ENCODE data around the gene TMEM132D.

The TMEM132D gene

GRCh38 chr12:129351481-129351880 is 552.3 kb downstream of the TMEM132D start:
- TF ChIP-seq GATA2 (IDR thresholded peaks at IDR 0.05; ENCODE audit: low read depth, low read length) (no peak), GATA3 (IDR thresholded peaks at IDR 0.05; ENCODE audit: low read depth, low read length) (no peak)

GRCh38 chr12:129339336-129339735 is 564.5 kb downstream of the TMEM132D start:
- TF ChIP-seq GATA2 (IDR thresholded peaks at IDR 0.05; ENCODE audit: low read depth, low read length), result no peak
- TF ChIP-seq GATA3 (IDR thresholded peaks at IDR 0.05; ENCODE audit: low read depth, low read length), result no peak

DNA sequence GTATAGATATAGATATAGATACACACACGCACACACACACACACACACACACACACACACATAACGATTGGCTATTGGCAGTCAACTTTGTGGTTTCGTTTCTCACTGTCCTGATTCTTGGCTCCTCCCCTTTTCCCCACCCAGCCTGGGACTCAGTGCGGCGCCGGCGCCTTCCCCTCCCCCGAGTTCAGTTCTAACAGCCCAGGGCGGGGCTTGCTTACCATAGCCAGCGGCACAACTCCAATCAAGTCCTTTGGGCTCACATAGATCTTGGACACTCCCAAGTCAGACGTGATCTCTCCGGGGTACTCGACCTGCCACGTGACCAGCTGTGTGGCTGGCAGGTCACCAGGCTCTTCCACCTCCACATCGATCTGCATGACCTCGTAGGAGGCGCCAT is 566.4 kb downstream of the TMEM132D start:
- TF ChIP-seq GATA3 (IDR thresholded peaks at IDR 0.05; ENCODE audit: low read depth, low read length) (no peak), GATA2 (IDR thresholded peaks at IDR 0.05; ENCODE audit: low read depth, low read length) (no peak)

DNA sequence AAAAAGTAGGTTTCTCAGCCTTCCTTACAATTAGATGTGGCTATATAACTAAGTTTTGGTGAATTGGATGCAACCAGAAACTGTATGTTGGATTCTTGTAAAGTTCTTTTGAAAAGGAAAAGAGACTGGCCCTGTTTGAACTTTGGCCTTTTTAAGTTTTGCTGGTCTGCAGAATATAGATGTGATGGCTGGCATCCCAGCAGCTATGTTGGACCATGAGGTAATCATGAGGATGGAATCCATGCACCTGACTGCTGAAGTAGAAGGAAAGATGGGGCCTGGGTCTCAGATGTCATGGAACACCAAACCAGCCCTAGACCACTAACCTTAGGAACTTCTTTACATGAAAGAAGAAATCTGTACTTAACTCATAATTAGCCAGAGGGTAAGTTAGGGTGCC is 568.1 kb downstream of the TMEM132D start:
- TF ChIP-seq GATA3 (IDR thresholded peaks at IDR 0.05; ENCODE audit: low read depth, low read length), result no peak
- no peak for TF ChIP-seq GATA2 (IDR thresholded peaks at IDR 0.05; ENCODE audit: low read depth, low read length)

DNA sequence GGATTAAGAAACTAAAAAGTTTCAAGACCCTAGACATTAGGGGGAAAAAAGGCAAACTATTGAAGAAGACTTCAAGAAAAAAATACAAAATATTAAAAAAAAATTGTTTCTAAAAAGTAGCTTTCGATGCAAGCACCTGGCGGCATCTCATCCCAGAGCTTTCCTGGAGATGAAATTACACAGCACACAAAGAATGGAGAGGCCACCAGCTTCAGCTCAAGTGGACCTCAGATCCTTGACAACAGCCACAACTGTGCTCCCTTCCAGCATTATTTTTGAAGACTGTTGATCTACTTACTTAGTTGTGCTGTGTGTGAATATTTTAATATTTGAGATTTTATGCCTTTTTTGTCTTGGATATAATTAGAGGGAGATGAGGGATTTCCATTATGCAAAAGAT is 571.5 kb downstream of the TMEM132D start:
- TF ChIP-seq GATA2 (IDR thresholded peaks at IDR 0.05; ENCODE audit: low read depth, low read length), result no peak
- TF ChIP-seq GATA3 (IDR thresholded peaks at IDR 0.05; ENCODE audit: low read depth, low read length), result no peak

- TF ChIP-seq GATA3 (IDR thresholded peaks at IDR 0.05; ENCODE audit: low read depth, low read length), result no peak
- no peak for TF ChIP-seq GATA2 (IDR thresholded peaks at IDR 0.05; ENCODE audit: low read depth, low read length)
These were observed 572.3 kb downstream of the TMEM132D start for GRCh38 chr12:129331356-129332085.

- TF ChIP-seq GATA2 (IDR thresholded peaks at IDR 0.05; ENCODE audit: low read depth, low read length) (no peak), GATA3 (IDR thresholded peaks at IDR 0.05; ENCODE audit: low read depth, low read length) (no peak)
These were observed 575.6 kb downstream of the TMEM132D start for GRCh38 chr12:129328235-129328634.

DNA sequence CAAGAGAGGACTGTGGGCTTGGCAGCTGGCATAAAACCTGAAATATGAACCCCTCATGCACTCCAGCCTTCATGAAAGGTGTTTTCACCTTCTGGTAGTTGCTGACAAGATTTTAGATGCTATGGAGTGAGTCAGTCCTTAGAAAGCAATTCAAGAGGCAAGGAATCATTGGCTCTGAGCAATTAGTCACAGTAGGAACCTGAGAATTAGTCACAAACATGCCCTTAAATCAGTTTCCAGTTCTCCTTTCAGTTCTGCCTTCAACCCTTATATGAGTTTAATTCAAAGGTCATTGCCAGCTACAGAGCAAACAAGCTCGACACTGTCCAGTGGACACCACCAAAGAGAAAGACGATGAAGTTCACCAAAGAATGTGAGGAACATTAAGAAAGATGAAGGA is 578.3 kb downstream of the TMEM132D start:
- TF ChIP-seq GATA2 (IDR thresholded peaks at IDR 0.05; ENCODE audit: low read depth, low read length) (no peak), GATA3 (IDR thresholded peaks at IDR 0.05; ENCODE audit: low read depth, low read length) (no peak)

DNA sequence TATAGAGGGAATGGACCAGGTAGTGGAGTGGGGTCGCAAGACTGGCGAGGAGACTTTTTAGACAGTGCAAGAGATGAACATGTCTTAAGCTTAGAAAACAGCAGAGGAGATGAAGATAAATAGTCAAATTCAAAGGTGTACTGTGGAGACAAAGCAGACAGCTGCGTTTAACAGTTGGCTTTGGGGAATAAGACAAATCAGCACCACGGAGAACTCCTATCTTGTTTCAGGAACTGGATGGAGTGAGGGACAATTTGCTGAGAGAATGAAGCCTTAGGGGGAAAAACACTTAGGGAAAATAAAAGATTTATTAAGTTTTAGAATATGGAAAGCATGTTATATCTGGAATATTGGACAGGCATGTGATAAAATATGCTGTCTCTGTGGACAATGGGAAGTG is 591.8 kb downstream of the TMEM132D start:
- no peak for TF ChIP-seq GATA3 (IDR thresholded peaks at IDR 0.05; ENCODE audit: low read depth, low read length)
- TF ChIP-seq GATA2 (IDR thresholded peaks at IDR 0.05; ENCODE audit: low read depth, low read length), result no peak

DNA sequence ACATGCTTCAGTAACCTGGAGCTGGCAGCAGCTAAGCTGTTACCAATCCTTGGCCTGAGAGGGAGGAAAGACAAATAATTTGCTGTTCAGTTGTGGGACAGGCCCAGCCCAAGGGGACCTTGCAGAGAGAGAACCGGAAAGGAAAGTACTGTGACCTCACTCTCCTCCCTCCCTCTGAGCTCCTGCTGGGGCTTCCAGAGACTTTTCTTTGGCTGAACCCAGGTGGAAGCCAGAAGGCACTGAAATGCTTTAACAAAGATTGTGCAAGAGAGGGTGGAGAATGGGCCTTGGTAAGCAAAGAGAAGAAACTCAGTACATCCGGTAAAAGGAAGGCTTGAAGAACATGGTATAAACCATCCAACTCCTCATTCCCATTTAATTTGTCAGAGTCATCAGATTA is 593.5 kb downstream of the TMEM132D start:
- TF ChIP-seq GATA3 (IDR thresholded peaks at IDR 0.05; ENCODE audit: low read depth, low read length) (no peak), GATA2 (IDR thresholded peaks at IDR 0.05; ENCODE audit: low read depth, low read length) (no peak)

GRCh38 chr12:129305851-129306250 is 598.0 kb downstream of the TMEM132D start:
- no peak for TF ChIP-seq GATA2 (IDR thresholded peaks at IDR 0.05; ENCODE audit: low read depth, low read length)
- no peak for TF ChIP-seq GATA3 (IDR thresholded peaks at IDR 0.05; ENCODE audit: low read depth, low read length)

DNA sequence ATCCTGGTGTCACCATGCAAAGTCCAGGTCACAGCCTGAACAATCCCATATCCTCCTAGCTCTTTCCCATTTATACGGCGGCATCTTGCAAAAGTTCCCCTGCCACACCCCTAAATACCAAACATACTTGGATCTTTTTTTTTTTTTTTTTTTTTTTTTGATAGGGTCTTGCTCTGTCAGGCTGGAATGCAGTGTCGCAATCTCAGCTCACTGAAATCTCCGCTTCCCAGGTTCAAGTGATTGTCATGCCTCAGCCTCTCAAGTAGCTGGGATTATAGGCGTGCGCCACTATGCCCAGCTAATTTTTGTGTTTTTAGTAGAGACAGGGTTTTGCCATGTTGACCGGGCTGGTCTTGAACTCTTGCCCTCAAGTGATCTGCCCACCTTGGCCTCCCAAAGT is 599.3 kb downstream of the TMEM132D start:
- no peak for TF ChIP-seq GATA3 (IDR thresholded peaks at IDR 0.05; ENCODE audit: low read depth, low read length)
- no peak for TF ChIP-seq GATA2 (IDR thresholded peaks at IDR 0.05; ENCODE audit: low read depth, low read length)

GRCh38 chr12:129300011-129300410 is 603.8 kb downstream of the TMEM132D start:
- no peak for TF ChIP-seq GATA3 (IDR thresholded peaks at IDR 0.05; ENCODE audit: low read depth, low read length)
- no peak for TF ChIP-seq GATA2 (IDR thresholded peaks at IDR 0.05; ENCODE audit: low read depth, low read length)

- no peak for TF ChIP-seq GATA2 (IDR thresholded peaks at IDR 0.05; ENCODE audit: low read depth, low read length)
- no peak for TF ChIP-seq GATA3 (IDR thresholded peaks at IDR 0.05; ENCODE audit: low read depth, low read length)
These were observed 604.9 kb downstream of the TMEM132D start for GRCh38 chr12:129298921-129299320.

- TF ChIP-seq GATA2 (IDR thresholded peaks at IDR 0.05; ENCODE audit: low read depth, low read length), result no peak
These were observed 607.2 kb downstream of the TMEM132D start for GRCh38 chr12:129296671-129297070.

DNA sequence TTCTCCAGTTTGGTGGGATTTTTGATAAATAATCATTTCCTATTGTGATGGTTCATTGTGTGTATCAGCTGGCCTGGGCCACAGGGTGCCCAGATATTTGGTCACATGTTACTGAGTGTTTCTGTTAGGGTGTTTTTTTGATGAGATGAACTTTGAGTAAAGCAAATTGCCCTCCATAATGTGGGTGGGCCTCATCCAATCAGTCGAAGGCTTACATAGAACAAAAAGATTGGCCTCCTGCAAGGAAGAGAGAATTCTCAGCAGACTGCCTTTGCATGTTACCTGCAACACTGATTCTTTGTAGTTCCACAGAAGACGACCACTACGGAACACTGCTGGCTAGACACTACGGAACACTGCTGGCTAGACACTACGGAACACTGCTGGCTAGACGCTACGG is 609.0 kb downstream of the TMEM132D start:
- no peak for TF ChIP-seq GATA2 (IDR thresholded peaks at IDR 0.05; ENCODE audit: low read depth, low read length)
- TF ChIP-seq GATA3 (IDR thresholded peaks at IDR 0.05; ENCODE audit: low read depth, low read length), result no peak
